Nephron progenitor cell (in vitro differentiated cells): ENCODE data around the gene CKM.

ENCODE experiments used
- DNase-seq: peaks from one replicate; pipeline ENCODE4 v3.0.0; 2021
- H3K27ac Mint-ChIP-seq: 2 replicates; pipeline ENCODE4 v1.8.0; 2021; ENCODE audit warnings: mild to moderate bottlenecking, moderate library complexity, mixed read lengths
- H3K27me3 Mint-ChIP-seq: 2 replicates; pipeline ENCODE4 v1.8.0; 2021; ENCODE audit warnings: mild to moderate bottlenecking, low read depth, mixed read lengths; ENCODE audit not compliant: poor library complexity
- H3K36me3 Mint-ChIP-seq: 2 replicates; pipeline ENCODE4 v1.8.0; 2021; ENCODE audit warnings: low read depth, mixed read lengths
- H3K4me1 Mint-ChIP-seq: 2 replicates; pipeline ENCODE4 v1.8.0; 2021; ENCODE audit warnings: mixed read lengths
- H3K4me3 Mint-ChIP-seq: 2 replicates; pipeline ENCODE4 v1.8.0; 2021; ENCODE audit warnings: mild to moderate bottlenecking, moderate library complexity, mixed read lengths
- H3K9me3 Mint-ChIP-seq: 2 replicates; pipeline ENCODE4 v1.8.0; 2021; ENCODE audit warnings: mild to moderate bottlenecking, moderate library complexity, mixed read lengths
- CTCF ChIP-seq: fragments of 200-600 bp; sonication (generic); IDR thresholded peaks from 2 replicates; pipeline ENCODE4 v1.5.0; 2021; ENCODE audit warnings: antibody characterized with exemption

Gene CKM

GRCh38 chr19:45356760-45357444 lies 34.2 kb upstream of the CKM start:
- no peak for TF ChIP-seq CTCF
- Mint-ChIP-seq H3K36me3 (peaks cover 63% of the 10 kb centered on the region), H3K27me3 (peaks cover 6% of the 10 kb centered on the region), H3K27ac (no peak overlapping the region), H3K4me3 (no peak overlapping the region), H3K9me3 (no peaks in the 10 kb centered on the region), H3K4me1 (peaks cover 13% of the 10 kb centered on the region)
- DNase-seq = no peak

DNA sequence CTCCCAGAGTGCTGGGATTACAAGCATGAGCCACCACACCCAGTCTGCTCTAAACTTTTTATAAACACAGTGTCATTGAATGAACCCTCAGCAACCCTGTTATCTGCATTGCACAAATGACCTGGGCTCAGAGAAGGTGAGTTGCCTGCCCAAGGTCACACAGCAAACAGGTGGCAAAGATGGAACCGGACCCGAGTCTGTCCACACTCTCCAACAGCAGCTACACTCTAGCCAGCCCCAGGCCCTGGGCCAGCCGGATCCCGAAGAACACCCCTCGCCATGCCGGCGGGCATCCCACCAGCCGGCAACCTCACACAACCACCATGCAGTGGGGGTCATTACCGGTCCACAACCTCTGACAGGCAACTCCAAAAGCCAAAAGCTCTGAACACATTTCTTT lies 33.2 kb upstream of the CKM start:
- Mint-ChIP-seq H3K27me3 (peaks cover 6% of the 10 kb centered on the region), H3K36me3 (peaks cover 53% of the 10 kb centered on the region), H3K4me3 (no peak overlapping the region), H3K9me3 (no peaks in the 10 kb centered on the region), H3K27ac (no peak overlapping the region), H3K4me1 (peaks cover 13% of the 10 kb centered on the region)
- DNase-seq = no peak
- no peak for TF ChIP-seq CTCF

DNA sequence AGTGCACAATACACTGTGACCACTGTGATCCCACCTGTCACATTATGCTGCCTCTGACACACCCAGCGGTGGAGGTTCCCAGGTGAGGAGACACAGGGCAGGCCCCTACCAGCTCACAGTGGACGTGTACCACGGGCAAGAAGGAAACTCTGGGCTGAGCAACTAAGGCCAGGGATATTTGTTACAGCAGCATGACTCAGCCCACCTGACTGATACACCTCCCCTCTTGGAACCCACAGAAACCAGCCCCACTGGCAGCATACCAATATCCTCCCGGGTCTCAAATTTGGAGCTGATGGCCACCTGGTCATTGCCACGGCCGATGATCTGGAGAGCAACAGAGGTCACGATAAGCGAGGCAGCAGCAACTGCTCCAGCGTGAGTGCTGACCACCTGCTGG lies 32.7 kb upstream of the CKM start:
- Mint-ChIP-seq H3K9me3 (no peaks in the 10 kb centered on the region), H3K4me1 (peaks cover 13% of the 10 kb centered on the region), H3K27ac (no peak overlapping the region), H3K36me3 (peaks cover 52% of the 10 kb centered on the region), H3K27me3 (peaks cover 6% of the 10 kb centered on the region), H3K4me3 (no peak overlapping the region)
- DNase-seq = no peak
- no peak for TF ChIP-seq CTCF

DNA sequence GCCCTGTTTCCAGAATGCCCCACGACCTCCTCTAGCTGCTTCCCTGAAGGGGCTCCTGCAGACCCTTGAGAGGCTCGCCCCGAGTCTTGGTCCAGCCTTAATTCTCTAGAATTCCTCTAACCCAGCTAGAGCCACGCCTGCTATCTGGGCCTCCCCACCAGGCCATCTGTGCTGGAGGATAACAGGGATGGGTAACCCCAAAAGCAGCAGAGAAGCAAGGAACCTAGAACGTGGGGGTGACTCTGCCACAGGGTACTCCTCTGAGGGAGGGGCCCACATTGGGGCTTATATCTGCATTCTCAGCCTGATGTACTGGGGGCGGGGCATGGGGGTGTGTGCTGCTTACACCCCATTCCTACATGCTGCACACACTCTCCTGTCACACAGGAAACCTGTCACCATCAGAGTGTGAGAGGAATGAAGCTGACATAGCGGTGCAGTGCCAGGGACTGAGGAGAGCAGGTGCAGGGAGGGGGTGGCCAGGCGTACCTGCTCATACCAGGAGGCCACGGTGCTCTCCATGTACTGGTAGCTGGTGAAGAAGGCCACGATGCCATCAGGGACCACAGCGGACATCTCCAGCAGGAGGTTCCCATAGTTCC lies 31.7 kb upstream of the CKM start:
- Mint-ChIP-seq H3K4me1 (peaks cover 13% of the 10 kb centered on the region), H3K27ac (no peak overlapping the region), H3K36me3 (peaks cover 49% of the 10 kb centered on the region), H3K27me3 (peaks cover 6% of the 10 kb centered on the region), H3K9me3 (no peaks in the 10 kb centered on the region), H3K4me3 (no peak overlapping the region)
- no peak for TF ChIP-seq CTCF
- DNase-seq = no peak

DNA sequence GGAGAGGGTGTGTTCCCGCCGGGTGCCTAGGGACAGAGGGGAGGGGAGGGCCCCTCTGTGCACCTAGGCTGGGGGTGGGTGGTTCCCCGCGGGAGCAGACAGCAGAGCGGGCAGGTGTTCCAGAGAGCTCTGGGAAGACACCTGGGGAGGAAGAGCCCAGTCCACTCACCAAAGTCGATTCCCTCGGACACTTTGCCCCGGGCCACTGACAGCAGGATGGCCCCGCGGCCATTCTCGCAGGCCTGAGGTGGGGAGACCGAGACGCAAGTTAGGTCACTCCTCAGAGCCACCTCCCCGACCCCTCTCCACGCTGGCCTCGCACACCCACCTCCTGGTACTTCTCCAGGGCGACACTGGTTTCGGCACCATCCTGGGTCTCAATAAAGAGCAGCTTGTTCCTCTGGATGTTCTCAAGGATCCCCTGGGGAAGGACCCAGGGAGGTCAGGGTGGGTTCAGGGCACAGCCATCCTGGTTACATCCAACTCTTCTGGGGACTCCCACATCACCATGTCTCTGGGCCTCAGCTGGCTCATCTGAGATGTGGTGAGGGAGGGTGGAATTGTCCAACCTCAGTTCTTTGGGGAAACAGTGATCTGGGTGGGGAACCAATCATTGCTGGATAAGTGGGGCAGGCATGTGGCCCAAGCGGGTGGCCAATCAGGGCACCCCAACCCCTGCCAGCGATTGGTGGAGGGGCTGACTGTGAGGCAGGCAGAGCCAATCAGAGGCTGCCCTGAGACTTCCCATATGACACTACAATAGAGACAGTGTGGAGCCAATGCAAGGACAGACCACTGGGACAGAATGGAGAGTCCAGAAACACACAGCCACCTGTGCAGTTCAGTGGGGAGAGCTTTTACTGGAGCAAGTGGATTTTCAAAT lies 30.5 kb upstream of the CKM start:
- Mint-ChIP-seq H3K27ac (no peak overlapping the region), H3K9me3 (no peaks in the 10 kb centered on the region), H3K4me3 (no peak overlapping the region), H3K27me3 (peaks cover 6% of the 10 kb centered on the region), H3K36me3 (peaks cover 38% of the 10 kb centered on the region), H3K4me1 (peaks cover 3% of the 10 kb centered on the region)
- TF ChIP-seq CTCF = no peak
- no peak for DNase-seq
